Measurements from ENCODE around the gene SPRY4.
"Not testable (repeated sequence)": the region's sequence is repeated elsewhere in the genome, so short reads cannot be mapped to it uniquely, and the experiment has no call there.

Gene SPRY4

GRCh38 chr5:142314109-142314508, 10.7 kb downstream of the SPRY4 start:
- DNase-seq: no peak

- DNase-seq: no peak
These were observed 11.1 kb downstream of the SPRY4 start for GRCh38 chr5:142313682-142314081.

- no peak for DNase-seq
These were observed 11.5 kb downstream of the SPRY4 start for GRCh38 chr5:142313275-142313674.

- no peak for DNase-seq
These were observed 12.4 kb downstream of the SPRY4 start for GRCh38 chr5:142312399-142312798.

GRCh38 chr5:142311725-142312124, 13.1 kb downstream of the SPRY4 start:
- DNase-seq: no peak

- no peak for DNase-seq
These were observed 14.0 kb downstream of the SPRY4 start for GRCh38 chr5:142310803-142311202.

GRCh38 chr5:142309747-142310318, 15.0 kb downstream of the SPRY4 start:
- DNase-seq: no peak

GRCh38 chr5:142308358-142308757, 16.5 kb downstream of the SPRY4 start:
- no peak for DNase-seq

- no peak for DNase-seq
These were observed 17.5 kb downstream of the SPRY4 start for GRCh38 chr5:142307146-142307890.

GRCh38 chr5:142306077-142306502, 18.7 kb downstream of the SPRY4 start:
- DNase-seq: no peak

GRCh38 chr5:142305211-142305610, 19.6 kb downstream of the SPRY4 start:
- DNase-seq: no peak

GRCh38 chr5:142304013-142304701, 20.7 kb downstream of the SPRY4 start:
- no peak for DNase-seq

GRCh38 chr5:142303565-142303964, 21.3 kb downstream of the SPRY4 start:
- DNase-seq: no peak

- DNase-seq: no peak
These were observed 23.3 kb downstream of the SPRY4 start for GRCh38 chr5:142301540-142301939.

- DNase-seq: no peak
These were observed 24.1 kb downstream of the SPRY4 start for GRCh38 chr5:142300677-142301076.

GRCh38 chr5:142298789-142299188, 26.0 kb downstream of the SPRY4 start:
- DNase-seq: no peak

- not testable (repeated sequence) for DNase-seq
These were observed 27.0 kb downstream of the SPRY4 start for GRCh38 chr5:142297786-142298185.

GRCh38 chr5:142296914-142297417, 27.9 kb downstream of the SPRY4 start:
- DNase-seq: no peak

- no peak for DNase-seq
These were observed 28.6 kb downstream of the SPRY4 start for GRCh38 chr5:142295960-142296860.

- no peak for DNase-seq
These were observed 29.6 kb downstream of the SPRY4 start for GRCh38 chr5:142295084-142295758.

- no peak for DNase-seq
These were observed 31.3 kb downstream of the SPRY4 start for GRCh38 chr5:142293486-142293885.

- no peak for DNase-seq
These were observed 32.0 kb downstream of the SPRY4 start for GRCh38 chr5:142292808-142293207.

All from activated CD8-positive, alpha-beta memory T cell treated with anti-CD3 and anti-CD28 coated beads for 24 hours (primary cell).